ENCODE data around the gene WDFY2.

DNA sequence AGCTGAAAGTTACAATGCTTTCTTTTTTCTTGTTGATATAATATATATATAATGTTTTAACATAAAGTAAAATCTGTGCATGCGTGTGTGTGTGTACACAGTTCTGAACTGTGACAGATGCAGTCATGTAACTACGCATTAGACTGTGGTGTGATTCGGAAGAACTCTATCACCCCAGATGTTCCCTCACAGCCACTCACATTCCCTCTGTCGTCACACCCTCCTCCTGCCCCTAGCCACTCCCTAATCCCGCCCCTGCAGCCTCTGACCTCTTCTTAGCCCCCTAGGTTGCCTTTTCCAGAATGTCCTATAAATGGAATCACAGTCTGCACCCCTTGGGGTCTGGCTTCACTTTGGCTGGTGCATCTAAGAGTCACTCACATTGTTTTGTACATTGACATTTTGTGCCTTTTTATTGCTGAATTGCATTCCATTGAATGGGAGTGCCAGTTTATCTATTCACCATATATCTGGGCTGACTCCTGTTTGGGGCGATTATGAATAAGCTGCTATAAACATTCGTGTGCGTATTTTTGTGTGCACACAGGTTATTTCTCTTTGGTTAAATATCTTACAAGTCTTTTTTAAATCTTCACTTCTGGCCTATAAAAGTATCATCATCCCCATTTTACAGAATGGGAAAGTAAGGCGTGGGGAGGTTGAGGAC lies 199.3 kb downstream of the WDFY2 start:
- TF ChIP-seq EP300 (IDR thresholded peaks at IDR 0.05) = no peak
- no peak for TF ChIP-seq CTCF (IDR thresholded peaks at IDR 0.05)
